SU-DHL-6 (cell line): ENCODE measurements around the gene HHAT.

Experiments used
- CTCF ChIP-seq: fragments of 200-600 bp; sonication (generic); IDR thresholded peaks from one replicate; pipeline ENCODE4 v1.5.1; 2017; ENCODE audit warnings: antibody characterized with exemption, mild to moderate bottlenecking, low read length, moderate library complexity; ENCODE audit not compliant: insufficient read depth, poor library complexity, severe bottlenecking
- EZH2phosphoT487 ChIP-seq: fragments of 200-600 bp; sonication (generic), shearing (Covaris generic); conservative IDR thresholded peaks from 2 replicates; pipeline ENCODE4 v1.6.1; 2018; ENCODE audit warnings: mild to moderate bottlenecking, antibody characterized with exemption, low read length, moderate library complexity, mixed read lengths

- TF ChIP-seq CTCF (no peak), EZH2phosphoT487 (no peak)
Observed at GRCh38 chr1:210617293-210617692, 288.6 kb downstream of the HHAT start.
